Activated CD4-positive, alpha-beta T cell treated with anti-CD3 and anti-CD28 coated beads, Interleukin-2, amount 50 U/mL, for 4 hours (primary cell): ENCODE data around the gene MYOZ2.
"Not testable (repeated sequence)": the region's sequence is repeated elsewhere in the genome, so short reads cannot be mapped to it uniquely, and the experiment has no call there.

Experiments
- DNase-seq, 2 experiments: peaks; one replicate each; pipeline ENCODE4 v3.0.0-alpha.2; 2020

Gene MYOZ2

DNA sequence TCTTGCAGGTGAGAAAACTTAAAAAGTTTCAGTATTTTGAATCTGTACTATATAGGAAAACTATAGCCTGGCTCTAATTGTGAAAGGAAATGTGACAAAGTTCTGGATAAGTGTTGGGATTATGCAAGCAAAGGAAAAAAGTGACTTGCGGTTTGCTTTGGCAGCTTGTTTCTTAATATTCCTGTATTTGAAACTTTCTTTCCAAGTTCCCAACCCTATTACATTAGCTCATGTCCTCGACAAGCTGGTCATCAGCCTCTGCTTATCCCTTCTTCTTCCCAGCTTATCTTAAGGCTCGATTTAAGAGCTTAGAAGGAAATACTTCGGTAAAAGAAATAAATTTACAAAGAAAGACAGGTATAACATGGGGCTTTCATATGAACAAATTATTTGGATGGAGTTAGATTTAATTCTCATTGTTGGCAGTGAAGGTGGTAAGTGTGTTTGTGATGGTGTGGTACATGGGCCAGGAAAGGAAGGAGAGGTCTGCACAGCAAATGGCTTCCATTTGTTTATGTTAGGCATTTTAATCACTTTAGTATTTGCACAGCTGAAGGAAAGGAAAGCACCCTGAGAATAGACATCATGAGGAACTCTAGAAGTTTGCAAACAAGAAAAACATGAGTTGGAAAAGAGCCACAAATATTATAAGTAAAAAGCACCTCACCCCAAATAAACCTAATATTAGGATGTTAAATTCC, 5.1 kb upstream of the MYOZ2 start:
- no peak for DNase-seq

DNA sequence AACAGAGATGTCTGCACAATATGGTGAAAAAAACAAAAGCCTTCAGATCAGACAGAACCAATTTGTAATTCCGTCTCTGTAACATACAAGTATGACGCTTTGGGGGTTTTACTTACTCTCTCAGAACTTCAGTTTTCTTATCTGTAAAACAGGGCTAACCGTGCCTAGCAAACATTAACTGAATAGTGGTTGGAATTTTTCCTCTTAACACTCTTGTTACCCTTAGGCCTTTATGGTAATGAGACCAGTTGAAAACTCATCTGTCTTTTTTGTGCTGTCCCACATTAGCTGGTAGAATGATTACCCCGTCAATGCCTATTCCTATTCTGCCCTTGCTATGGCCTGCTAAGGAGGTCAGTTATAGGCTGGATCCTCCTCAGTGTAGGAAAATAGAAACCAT, 4.5 kb upstream of the MYOZ2 start:
- no peak for DNase-seq

GRCh38 chr4:119132306-119132705, 3.3 kb upstream of the MYOZ2 start:
- no peak for DNase-seq

GRCh38 chr4:119136546-119136945, 914 bp downstream of the MYOZ2 start:
- no peak for DNase-seq

DNA sequence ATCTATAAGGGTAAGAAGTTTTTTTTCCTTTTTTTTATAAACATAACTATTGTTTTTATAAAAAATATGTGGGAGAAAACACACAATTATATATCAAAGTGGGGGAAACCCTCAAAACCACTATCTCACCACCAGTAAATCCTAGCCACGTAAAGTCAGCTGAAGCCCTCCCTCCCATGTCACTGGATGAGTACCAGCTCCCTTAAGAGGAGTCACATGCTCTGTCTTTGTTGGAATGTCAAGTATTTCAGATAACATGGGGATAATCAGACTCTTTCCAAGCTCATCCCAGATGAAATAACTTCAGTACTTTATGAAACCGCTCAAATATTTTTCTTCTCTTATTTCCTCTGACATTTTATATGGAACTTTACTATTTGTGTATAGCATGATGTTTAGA, 2.4 kb downstream of the MYOZ2 start:
- DNase-seq = no peak

DNA sequence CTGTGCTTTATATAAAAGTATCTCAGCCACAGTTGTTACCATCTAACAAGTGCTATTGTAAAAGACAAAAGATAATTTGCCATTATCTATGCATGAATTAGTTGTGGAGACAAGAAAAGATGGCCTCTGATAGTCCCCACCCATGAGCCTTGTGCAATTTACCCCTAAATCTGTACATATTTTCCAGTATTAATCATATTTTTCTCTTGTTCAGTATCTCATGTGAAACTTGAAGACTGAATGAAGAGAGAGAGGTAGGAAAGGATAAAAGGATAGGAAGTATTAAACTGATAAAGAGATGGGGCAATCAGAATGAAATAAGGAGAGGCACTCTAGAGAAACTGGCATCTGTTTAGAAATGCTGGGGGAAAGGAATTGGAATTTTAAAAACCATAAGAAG, 3.7 kb downstream of the MYOZ2 start:
- DNase-seq = no peak

GRCh38 chr4:119139822-119140252, 4.2 kb downstream of the MYOZ2 start:
- no peak for DNase-seq

GRCh38 chr4:119141283-119141682, 5.7 kb downstream of the MYOZ2 start:
- DNase-seq = not testable (repeated sequence)

DNA sequence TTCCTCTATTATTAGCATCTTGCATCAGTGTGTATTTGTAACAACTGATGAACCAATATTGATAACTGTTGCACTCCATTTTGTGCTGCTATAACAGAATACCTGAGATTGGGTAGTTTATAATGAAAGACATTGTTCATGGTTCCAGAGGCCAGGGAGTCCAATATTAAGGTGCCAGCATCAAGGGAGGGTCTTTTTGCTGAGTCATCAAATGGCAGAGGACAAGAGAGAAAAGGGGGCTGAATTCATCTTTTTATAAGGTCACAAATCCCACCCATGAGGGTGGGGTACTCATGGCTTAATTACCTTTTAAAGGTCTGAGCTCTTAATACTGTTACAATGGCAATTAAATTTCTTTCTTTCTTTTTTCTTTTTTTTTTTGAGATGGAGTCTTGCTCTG, 7.2 kb downstream of the MYOZ2 start:
- DNase-seq = no peak

GRCh38 chr4:119143341-119143740, 7.7 kb downstream of the MYOZ2 start:
- not testable (repeated sequence) for DNase-seq

- DNase-seq = no peak
These were observed 13.5 kb downstream of the MYOZ2 start for GRCh38 chr4:119149110-119149509.

GRCh38 chr4:119151161-119151560, 15.5 kb downstream of the MYOZ2 start:
- DNase-seq = no peak

DNA sequence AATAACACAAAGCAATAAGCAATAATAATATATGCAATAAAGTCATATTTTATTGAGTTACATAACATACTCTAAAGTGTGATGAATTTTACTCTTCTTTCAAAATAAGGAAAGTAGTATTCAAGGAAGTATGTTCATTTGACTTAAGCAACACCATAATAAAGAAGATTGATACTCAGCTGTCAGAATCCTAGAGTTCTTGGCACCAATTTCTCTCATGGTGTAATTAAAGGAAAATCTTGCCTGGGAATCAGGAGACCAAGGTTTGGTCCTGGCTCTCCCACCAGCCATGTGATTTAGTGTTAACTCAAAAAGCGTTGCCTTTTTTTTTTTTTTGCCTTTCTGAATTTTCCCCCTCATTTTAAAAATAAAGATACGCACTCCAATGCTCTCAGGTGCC, 17.1 kb downstream of the MYOZ2 start:
- no peak for DNase-seq

DNA sequence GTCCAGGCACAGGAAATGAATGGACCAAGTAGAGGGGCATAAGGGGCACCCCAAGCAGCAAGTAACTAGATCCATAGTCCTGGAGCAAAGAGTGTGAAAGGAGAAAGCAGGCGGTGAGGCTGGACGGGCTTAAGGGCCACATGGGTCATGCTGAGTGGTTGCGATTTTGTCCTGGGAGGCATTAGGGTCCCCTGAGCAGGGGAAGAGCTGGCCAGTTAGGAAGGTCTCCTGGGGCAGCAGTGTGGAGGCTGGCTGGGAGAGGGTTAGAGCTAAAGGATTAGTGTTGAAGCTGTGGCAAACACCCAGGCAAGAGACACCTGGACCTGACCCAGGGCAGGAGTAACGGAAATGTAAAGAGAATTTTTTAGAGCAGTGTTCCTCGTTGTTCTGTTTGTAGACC, 26.5 kb downstream of the MYOZ2 start:
- no peak for DNase-seq

DNA sequence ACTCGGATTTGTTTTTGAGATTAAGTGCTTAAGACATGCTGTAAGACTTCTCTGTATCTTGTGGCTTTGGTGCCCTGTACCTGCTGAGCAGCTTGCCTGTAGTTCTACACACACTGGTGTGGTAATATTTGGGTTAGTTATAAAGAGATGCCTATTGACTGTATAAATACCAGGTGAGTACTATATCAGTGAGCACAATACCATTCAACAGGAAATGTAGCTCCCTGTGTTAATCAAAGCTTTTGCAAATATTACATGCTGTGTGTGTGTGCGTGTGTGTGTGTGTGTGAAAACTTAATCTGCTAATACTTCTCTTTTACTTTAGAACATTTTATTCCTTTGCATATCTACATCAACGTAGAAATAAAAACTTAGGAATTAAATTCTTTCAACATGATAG, 30.1 kb downstream of the MYOZ2 start:
- DNase-seq = no peak

- DNase-seq = no peak
These were observed 34.6 kb downstream of the MYOZ2 start for GRCh38 chr4:119170195-119170594.

GRCh38 chr4:119172223-119172622, 36.6 kb downstream of the MYOZ2 start:
- no peak for DNase-seq

DNA sequence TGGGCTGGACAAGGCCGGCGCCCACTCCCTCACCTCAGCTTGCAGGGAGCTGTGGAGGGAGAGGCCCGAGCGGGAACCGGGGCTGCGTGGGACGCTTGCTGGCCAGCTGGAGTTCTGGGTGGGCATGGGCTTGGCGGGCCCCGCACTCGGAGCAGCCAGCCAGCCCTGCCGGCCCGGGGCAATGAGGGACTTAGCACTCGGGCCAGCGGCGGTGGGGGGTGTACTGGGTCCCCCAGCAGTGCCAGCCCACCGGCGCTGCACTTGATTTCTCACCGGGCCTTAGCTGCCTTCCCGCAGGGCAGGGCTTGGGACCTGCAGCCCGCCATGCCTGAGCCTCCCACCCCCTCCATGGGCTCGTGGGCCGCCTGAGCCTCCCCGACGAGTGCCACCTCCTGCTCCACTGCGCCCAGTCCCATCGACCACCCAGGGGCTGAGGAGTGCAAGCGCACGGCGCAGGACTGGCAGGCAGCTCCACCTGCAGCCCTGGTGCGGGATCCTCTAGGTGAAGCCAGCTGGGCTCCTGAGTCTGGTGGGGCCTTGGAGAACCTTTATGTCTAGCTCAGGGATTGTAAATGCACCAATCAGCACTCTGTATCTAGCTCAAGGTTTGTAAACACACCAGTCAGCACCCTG, 38.2 kb downstream of the MYOZ2 start:
- not testable (repeated sequence) for DNase-seq

DNA sequence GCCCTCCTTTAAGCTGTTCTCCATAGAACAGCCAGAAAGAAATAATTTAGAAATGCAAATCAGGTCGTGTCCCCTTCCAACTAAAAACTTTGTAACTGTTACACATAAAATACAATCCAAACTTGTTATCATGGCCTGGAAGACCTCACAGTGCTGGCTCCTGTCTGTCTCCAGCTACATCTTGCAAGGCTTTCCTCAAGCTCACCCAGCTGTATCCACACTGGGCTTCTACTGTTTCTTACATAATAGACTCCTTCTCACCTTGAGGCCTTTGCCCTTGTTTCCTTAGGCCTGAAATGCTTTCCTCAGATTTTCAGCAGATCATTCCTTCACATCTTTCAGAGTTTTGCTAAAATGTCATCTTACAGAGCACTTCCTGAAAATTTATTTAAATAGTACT, 43.4 kb downstream of the MYOZ2 start:
- no peak for DNase-seq

- DNase-seq = no peak
These were observed 48.5 kb downstream of the MYOZ2 start for GRCh38 chr4:119184128-119184527.

GRCh38 chr4:119189638-119190037, 54.0 kb downstream of the MYOZ2 start:
- no peak for DNase-seq

DNA sequence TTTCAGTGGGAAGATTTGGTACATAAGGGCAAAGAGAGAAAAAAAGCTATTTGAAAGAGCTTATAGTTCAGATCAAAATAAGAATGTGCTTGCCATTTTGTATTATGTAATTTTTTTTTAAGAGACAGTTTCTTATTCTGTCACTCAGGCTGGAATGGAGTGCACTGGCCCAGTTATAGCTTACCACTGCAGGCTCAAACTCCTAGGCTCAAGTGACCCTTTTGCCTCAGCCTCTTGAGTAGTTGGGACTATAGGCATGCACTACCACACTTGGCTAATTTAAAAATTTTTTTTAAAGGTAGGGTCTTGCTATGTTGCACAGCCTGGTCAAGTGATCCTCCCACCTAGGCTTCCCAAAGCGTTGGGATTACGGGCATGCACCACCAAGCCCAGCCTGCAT, 54.7 kb downstream of the MYOZ2 start:
- DNase-seq = no peak

GRCh38 chr4:119191505-119191904, 55.9 kb downstream of the MYOZ2 start:
- no peak for DNase-seq

DNA sequence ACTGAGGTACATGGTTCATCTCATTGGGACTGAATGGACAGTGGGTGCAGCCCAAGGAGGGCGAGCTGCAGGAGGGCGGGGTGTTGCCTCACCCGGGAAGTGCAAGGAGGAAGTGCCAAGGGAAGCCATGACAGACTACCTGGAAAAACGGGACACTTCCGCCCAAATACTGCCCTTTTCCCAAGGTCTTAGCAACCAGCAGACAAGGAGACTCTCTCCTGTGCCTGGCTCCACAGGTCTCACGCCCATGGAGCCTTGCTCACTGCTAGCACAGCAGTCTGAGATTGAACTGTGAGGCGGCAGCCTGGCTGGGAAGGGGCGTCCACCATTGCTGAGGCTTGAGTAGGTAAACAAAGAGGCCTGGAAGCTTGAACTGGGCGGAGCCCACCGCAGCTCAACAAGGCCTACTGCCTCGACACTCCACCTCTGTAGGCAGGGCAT, 62.2 kb downstream of the MYOZ2 start:
- DNase-seq = no peak

- DNase-seq = no peak
These were observed 69.3 kb downstream of the MYOZ2 start for GRCh38 chr4:119204916-119205315.
